Osteoblast (primary cell): ENCODE measurements around the gene PGC. TPM values are rescaled to one million over a fixed set of nuclear protein-coding genes. Genes with fewer than 3 reads are reported as not detected.

Experiments
- DNase-seq: peaks from one replicate; pipeline ENCODE4 v3.0.0; 2011; ENCODE audit warnings: low spot score, mixed read lengths; ENCODE audit not compliant: insufficient read length; ENCODE audit errors: missing footprints
- H2AFZ ChIP-seq: 2 replicates; pipeline ENCODE4 v1.6.0; 2011; ENCODE audit warnings: mild to moderate bottlenecking, low read length
- H3K27ac ChIP-seq: 2 replicates; pipeline ENCODE4 v1.5.1; 2011; ENCODE audit warnings: mild to moderate bottlenecking, low read depth, low read length, moderate library complexity
- H3K27me3 ChIP-seq: 2 replicates; pipeline ENCODE4 v1.6.0; 2012; ENCODE audit warnings: mild to moderate bottlenecking, control low read depth, inconsistent platforms, low read length, moderate library complexity; ENCODE audit not compliant: insufficient read depth
- H3K36me3 ChIP-seq: 2 replicates; pipeline ENCODE4 v1.5.1; 2011; ENCODE audit warnings: mild to moderate bottlenecking, low read length, control low read depth, moderate library complexity; ENCODE audit not compliant: insufficient read depth
- H3K4me1 ChIP-seq: 2 replicates; pipeline ENCODE4 v1.5.1; 2011; ENCODE audit warnings: mild to moderate bottlenecking, low read length, control low read depth, moderate library complexity; ENCODE audit not compliant: insufficient read depth
- H3K4me2 ChIP-seq: 2 replicates; pipeline ENCODE4 v1.6.0; 2011; ENCODE audit warnings: mild to moderate bottlenecking, low read length; ENCODE audit not compliant: insufficient read depth
- H3K4me3 ChIP-seq: fragments of 200-600 bp; sonication (generic); 3 replicates; pipeline ENCODE4 v1.5.1; 2012; ENCODE audit warnings: mild to moderate bottlenecking, low read length, inconsistent platforms; ENCODE audit not compliant: insufficient read depth
- H3K79me2 ChIP-seq: 2 replicates; pipeline ENCODE4 v1.6.0; 2012; ENCODE audit warnings: mild to moderate bottlenecking, low read length, control low read depth, inconsistent platforms; ENCODE audit not compliant: insufficient read depth
- H3K9me3 ChIP-seq: 2 replicates; pipeline ENCODE4 v1.5.1; 2011; ENCODE audit warnings: low read depth, low read length, control low read depth
- H4K20me1 ChIP-seq: 2 replicates; pipeline ENCODE4 v1.6.0; 2012; ENCODE audit warnings: mild to moderate bottlenecking, low read length, control low read depth; ENCODE audit not compliant: insufficient read depth
- CTCF ChIP-seq: IDR thresholded peaks from 2 replicates; pipeline ENCODE4 v1.5.1; 2011; ENCODE audit warnings: mild to moderate bottlenecking, low read depth, low read length, moderate library complexity; ENCODE audit errors: extremely low read depth
- total RNA-seq: library from RNA; depleted of rRNA; stranded (reverse); fragments of >200 nt; gene quantifications from 2 replicates; pipeline ENCODE4 v1.2.3, GENCODE V29; 2012

The PGC gene
- total RNA-seq, 1 donor, result not detected

GRCh38 chr6:41781366-41781730, 34.2 kb upstream of the PGC start:
- Histone ChIP-seq H3K79me2 (peaks cover 7% of the 10 kb centered on the region), H3K4me1 (peaks cover 21% of the 10 kb centered on the region), H3K36me3 (peaks cover 13% of the 10 kb centered on the region), H2AFZ (peak overlapping the region; percentile 84), H3K4me3 (no peak overlapping the region), H3K27ac (no peak overlapping the region), H3K4me2 (peak overlapping the region; percentile 89), H4K20me1 (no peaks in the 10 kb centered on the region), H3K27me3 (no peaks in the 10 kb centered on the region), H3K9me3 (no peaks in the 10 kb centered on the region)
- TF ChIP-seq CTCF, result no peak
- peak; percentile 78 for DNase-seq

GRCh38 chr6:41780551-41781365, 33.6 kb upstream of the PGC start, which contains the start of gene PRICKLE4:
TSS of gene PRICKLE4 (plus strand) at chr6:41780782. CDS start at chr6:41783474, 2,692 bp downstream.
- DNase-seq, result peak; percentile 93
- H3K36me3 ChIP-seq, result peaks cover 15% of the 10 kb centered on the region
- H3K4me1 ChIP-seq, result peaks cover 17% of the 10 kb centered on the region
- H3K27ac ChIP-seq, result no peak within 1 kb of the TSS
- no peaks in the 10 kb centered on the region for H3K9me3 ChIP-seq
- peaks cover 7% of the 10 kb centered on the region for H3K79me2 ChIP-seq
- H3K27me3 ChIP-seq, result no peaks in the 10 kb centered on the region
- TF ChIP-seq CTCF, result no peak
- H4K20me1 ChIP-seq, result no peaks in the 10 kb centered on the region
- peak within 1 kb of the TSS; percentile 89 for H3K4me2 ChIP-seq
- peak within 1 kb of the TSS; percentile 81 for H3K4me3 ChIP-seq
- H2AFZ ChIP-seq, result peak within 1 kb of the TSS; percentile 89

GRCh38 chr6:41779788-41780550, 32.8 kb upstream of the PGC start, which contains the start of gene FRS3:
TSS of gene FRS3 (minus strand) at chr6:41779900. CDS start at chr6:41776987, 2,913 bp downstream.
- peak within 1 kb of the TSS; percentile 81 for H3K4me3 ChIP-seq

More at GRCh38 chr6:41779788-41780550, 32.8 kb upstream of the PGC start, which contains the start of gene FRS3:
- Histone ChIP-seq H4K20me1 (no peaks in the 10 kb centered on the region), H3K36me3 (peaks cover 23% of the 10 kb centered on the region), H3K27me3 (no peaks in the 10 kb centered on the region), H3K27ac (no peak within 1 kb of the TSS), H3K4me2 (peak within 1 kb of the TSS; percentile 99), H2AFZ (peak within 1 kb of the TSS; percentile 89), H3K4me1 (peaks cover 14% of the 10 kb centered on the region), H3K79me2 (peaks cover 7% of the 10 kb centered on the region), H3K9me3 (no peaks in the 10 kb centered on the region)
- TF ChIP-seq CTCF, result peak; percentile 70
- peak; percentile 100 for DNase-seq
